Epithelial cell of esophagus (primary cell): ENCODE data around the gene DUOXA2.

Experiments
- DNase-seq: peaks from one replicate; pipeline ENCODE4 v3.0.0; 2010; ENCODE audit warnings: low read depth
- H3K4me3 ChIP-seq: 2 replicates; pipeline ENCODE4 v1.5.1; 2011; ENCODE audit warnings: mild to moderate bottlenecking, low read length, control low read depth
- CTCF ChIP-seq: IDR thresholded peaks from 2 replicates; pipeline ENCODE4 v1.5.1; 2011; ENCODE audit warnings: low read depth, mild to moderate bottlenecking, low read length, control low read depth, inconsistent platforms; ENCODE audit not compliant: insufficient read depth; ENCODE audit errors: missing control alignments

Gene DUOXA2

GRCh38 chr15:45136378-45136764 is 22.2 kb downstream of the DUOXA2 start:
- no peak for TF ChIP-seq CTCF
- no peak for DNase-seq

DNA sequence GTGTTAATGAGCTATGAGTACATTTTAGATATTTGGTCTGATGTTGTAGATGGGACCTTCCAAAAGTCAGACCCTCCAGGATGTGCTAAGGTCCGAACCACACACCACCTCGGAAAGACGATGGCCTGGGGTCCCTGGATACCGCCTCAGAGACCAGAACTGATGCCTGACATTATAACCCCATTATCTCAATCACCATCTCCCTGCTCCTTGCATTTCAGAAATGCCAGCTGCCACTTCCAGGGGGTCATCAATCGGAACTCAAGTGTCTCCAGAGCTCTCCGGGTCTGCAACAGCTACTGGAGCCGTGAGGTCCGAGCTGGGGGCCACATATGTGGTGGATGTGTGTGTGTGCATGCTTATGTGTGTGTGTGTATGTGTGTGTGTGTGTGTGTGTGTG is 23.6 kb downstream of the DUOXA2 start:
- no peak for DNase-seq
- no peak for TF ChIP-seq CTCF
- H3K4me3 ChIP-seq = no peak overlapping the region

More at GRCh38 chr15:45136378-45136764, 22.2 kb downstream of the DUOXA2 start:
- H3K4me3 ChIP-seq = no peak overlapping the region

DNA sequence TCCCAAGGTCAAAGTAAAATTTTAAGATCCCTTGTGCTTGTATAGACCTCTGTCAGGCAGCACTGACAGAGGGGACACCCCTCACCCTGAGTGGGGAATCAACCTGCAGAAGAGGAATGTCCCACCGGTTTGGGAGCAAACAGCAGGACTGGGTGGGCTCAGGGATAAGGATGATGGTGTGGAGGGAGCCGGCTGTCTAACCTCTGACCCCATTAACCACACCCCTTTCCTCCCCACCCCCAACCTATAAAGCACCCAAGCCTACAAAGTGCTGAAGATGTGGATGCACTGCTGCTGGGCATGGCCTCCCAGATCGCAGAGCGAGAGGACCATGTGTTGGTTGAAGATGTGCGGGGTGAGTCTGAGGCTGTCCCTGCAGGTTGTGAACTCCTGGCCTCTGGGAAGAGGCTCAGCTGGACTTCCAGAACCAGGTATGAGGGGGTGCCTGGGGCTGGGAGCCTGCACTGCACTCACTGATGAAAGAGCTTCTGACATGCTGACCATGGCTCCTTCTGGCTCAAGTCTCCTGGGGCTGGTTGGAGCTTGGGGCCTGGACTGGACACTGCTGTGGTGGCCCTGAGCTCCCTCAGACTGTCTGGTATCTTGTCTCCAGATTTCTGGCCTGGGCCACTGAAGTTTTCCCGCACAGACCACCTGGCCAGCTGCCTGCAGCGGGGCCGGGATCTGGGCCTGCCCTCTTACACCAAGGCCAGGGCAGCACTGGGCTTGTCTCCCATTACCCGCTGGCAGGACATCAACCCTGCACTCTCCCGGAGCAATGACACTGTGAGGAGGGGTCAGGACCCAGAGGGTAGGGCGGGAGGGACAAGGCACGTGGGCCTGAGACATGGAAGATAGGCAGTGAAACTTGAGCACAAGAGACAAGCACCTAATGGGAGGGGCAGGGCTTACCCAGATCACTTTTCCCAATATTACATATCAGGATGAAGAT is 25.0 kb downstream of the DUOXA2 start:
- no peak for DNase-seq
- TF ChIP-seq CTCF = no peak
- H3K4me3 ChIP-seq = no peak overlapping the region

DNA sequence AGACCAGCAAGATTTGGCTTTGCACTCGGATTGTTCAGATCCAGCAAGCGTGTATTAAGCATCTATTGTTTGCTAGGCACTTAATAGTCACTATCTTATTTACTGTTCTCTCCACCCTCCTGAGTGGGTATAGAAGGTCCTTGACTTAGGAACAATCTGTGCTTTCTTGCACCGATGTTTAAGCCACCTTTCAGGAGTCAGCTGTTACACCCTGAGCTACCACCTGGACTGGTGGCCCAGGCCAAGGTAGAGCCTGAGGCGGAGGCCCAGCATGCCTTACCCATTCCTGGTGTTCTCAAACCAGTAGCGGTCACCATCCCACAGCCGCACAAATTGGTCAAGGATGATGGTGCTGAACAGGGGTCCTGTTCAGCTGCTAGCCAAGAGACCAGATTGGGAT is 25.6 kb downstream of the DUOXA2 start:
- no peak for DNase-seq
- no peak overlapping the region for H3K4me3 ChIP-seq

GRCh38 chr15:45140557-45141250 is 26.6 kb downstream of the DUOXA2 start:
- no peak for DNase-seq
- no peak for TF ChIP-seq CTCF
- H3K4me3 ChIP-seq = no peak overlapping the region

More for the DNA sequence above, 25.6 kb downstream of the DUOXA2 start:
- TF ChIP-seq CTCF = no peak

GRCh38 chr15:45141386-45141785 is 27.3 kb downstream of the DUOXA2 start:
- no peak overlapping the region for H3K4me3 ChIP-seq
- DNase-seq = no peak
- TF ChIP-seq CTCF = no peak

DNA sequence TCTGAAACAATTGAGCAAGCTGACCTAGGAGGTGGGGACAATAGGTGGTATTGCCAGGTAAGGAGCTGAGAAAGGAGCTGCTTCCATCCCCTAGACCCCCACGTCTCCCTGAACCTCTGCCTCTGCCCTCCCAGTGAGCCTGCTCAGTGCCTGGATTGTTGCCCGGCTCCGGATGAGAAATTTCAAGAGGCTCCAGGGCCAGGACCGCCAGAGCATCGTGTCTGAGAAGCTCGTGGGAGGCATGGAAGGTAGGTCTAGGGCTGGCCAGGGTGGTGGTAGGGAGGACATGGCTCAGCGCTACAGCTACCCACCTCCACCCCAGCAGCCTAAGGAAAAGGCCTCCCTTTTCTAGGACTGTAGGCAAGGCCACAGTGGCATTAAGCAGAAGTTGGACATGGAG is 28.9 kb downstream of the DUOXA2 start:
- no peak for DNase-seq
- no peak overlapping the region for H3K4me3 ChIP-seq
- no peak for TF ChIP-seq CTCF
